Measurements from ENCODE around the gene CGNL1. TPM values are rescaled to one million over a fixed set of nuclear protein-coding genes. Genes with fewer than 3 reads are reported as not detected.

The CGNL1 gene
- total and polyA plus RNA-seq, 8 donors, result 7.3 to 35.8 (median 24.2) TPM

DNA sequence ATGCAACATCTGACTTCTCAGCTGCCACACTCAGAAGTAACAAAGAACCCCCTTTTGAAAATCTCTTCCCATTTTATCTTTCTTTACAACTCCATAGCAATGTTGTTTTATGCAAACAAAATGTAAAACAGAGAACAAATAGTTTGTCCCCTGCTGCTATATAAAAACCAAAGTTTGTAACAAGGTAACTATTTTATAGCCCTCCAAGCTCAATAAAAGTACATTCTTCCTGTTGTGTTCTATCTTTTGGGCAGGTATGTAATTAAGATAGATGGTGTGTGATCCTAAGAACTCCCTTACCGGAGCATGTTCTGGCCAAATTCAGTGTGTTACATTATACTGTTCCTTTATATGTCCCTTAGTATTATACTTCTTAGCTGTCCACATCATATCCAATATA, 12.6 kb upstream of the CGNL1 start:
- H3K36me3 ChIP-seq, result no peaks in the 10 kb centered on the region
- H3K9me3 ChIP-seq, result no peaks in the 10 kb centered on the region
- no peak for DNase-seq
- no peak overlapping the region for H3K4me3 ChIP-seq
- intact Hi-C loops (cut with DNase I), result no loop called here
- no peak overlapping the region for H3K27ac ChIP-seq
- TF ChIP-seq CTCF (IDR thresholded peaks at IDR 0.05), result no peak
- no peak for FAIRE-seq
- 74 to 79% methylated on average over 1 of the region's 1 CpG for WGBS, 2 donors
- no peak for ATAC-seq
- H3K27me3 ChIP-seq, result no peaks in the 10 kb centered on the region
- no peaks in the 10 kb centered on the region for H3K4me1 ChIP-seq

- H3K9me3 ChIP-seq, result no peaks in the 10 kb centered on the region
- ATAC-seq, result peak in 1 of 4 donors; percentile 44
- no peak for FAIRE-seq
- H3K27me3 ChIP-seq, result no peaks in the 10 kb centered on the region
- no peak for DNase-seq
- H3K4me1 ChIP-seq, result no peaks in the 10 kb centered on the region
- H3K4me3 ChIP-seq, result no peak overlapping the region
- H3K36me3 ChIP-seq, result no peaks in the 10 kb centered on the region
- no peak for TF ChIP-seq CTCF (IDR thresholded peaks at IDR 0.05)
- 88% methylated on average over 7 to 9 of the region's 9 CpGs for WGBS, 2 donors
- H3K27ac ChIP-seq, result no peak overlapping the region
- intact Hi-C loops (cut with DNase I), result no loop called here
Observed at GRCh38 chr15:57364282-57365007, 11.9 kb upstream of the CGNL1 start.

- intact Hi-C loops (cut with DNase I), result no loop called here
- 2 to 17% methylated on average over 4 of the region's 4 CpGs for WGBS, 2 donors
- Histone ChIP-seq H3K27me3 (no peaks in the 10 kb centered on the region), H3K27ac (no peak overlapping the region), H3K4me3 (no peak overlapping the region), H3K4me1 (no peaks in the 10 kb centered on the region), H3K36me3 (no peaks in the 10 kb centered on the region), H3K9me3 (no peaks in the 10 kb centered on the region)
- TF ChIP-seq CTCF (IDR thresholded peaks at IDR 0.05), result no peak
- ATAC-seq (peak in 3 of 4 donors; percentile 50 to 56 (median 54)), FAIRE-seq (no peak), DNase-seq (no peak)
Observed at GRCh38 chr15:57367556-57367955, 8.7 kb upstream of the CGNL1 start.

DNA sequence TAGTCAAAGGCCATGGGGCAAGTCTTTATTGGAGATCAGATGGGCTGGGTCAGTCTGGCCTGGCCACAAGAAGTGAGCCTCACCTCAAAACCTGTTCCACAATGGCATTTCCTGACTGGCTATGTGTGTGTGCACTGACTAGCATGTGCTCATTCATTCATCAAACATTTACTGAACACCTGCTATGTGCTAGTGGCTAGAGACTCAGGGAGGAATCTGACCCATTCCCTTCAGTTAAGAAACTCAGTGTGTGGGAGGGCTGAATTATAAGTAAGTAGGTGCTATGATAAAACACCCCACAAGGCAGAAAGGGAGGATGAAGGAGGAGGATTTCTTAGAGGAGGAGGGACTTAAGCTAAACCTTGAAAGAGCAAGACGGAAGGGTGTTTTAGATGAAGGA, 5.4 kb upstream of the CGNL1 start:
- WGBS, 2 donors, result 83 to 87% methylated on average over 1 of the region's 1 CpG
- H3K4me1 ChIP-seq, result no peaks in the 10 kb centered on the region
- no peak for DNase-seq
- H3K36me3 ChIP-seq, result no peaks in the 10 kb centered on the region
- intact Hi-C loops (cut with DNase I), result no loop called here
- no peaks in the 10 kb centered on the region for H3K27me3 ChIP-seq
- H3K9me3 ChIP-seq, result no peaks in the 10 kb centered on the region
- TF ChIP-seq CTCF (IDR thresholded peaks at IDR 0.05), result no peak
- H3K27ac ChIP-seq, result no peak overlapping the region
- H3K4me3 ChIP-seq, result no peak overlapping the region
- ATAC-seq, result no peak
- FAIRE-seq, result no peak

DNA sequence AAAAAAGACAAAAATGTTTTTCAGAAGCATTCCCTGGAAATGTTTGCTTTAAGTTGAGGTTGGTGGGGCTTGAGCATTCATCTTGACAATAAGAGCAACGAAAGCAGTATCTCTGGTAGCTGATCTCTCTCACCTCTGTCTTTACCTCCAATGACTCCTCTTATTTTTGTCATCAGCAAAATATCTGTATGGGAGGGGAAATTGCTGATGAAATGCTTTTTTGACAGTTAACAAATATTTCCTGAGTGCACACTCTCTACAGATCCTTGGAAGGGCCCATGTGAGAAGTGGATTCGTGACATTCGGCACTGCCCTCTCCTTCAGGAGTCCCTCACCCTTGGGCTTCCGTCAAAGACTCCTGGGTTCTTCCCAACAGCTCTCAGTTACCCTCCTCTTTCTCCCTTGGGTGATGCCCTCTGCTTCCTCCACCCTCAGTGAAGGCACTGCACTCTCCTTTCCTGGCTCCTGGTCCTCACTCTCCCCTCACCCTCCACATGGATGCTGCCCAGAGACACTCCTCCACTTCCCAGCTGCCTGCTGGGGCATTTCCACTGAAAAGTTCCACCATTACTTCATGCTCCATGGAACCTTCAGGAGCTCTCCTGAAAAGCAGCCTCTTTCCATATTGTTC, 2.9 kb upstream of the CGNL1 start:
- intact Hi-C loops (cut with DNase I), result no loop called here
- TF ChIP-seq CTCF (IDR thresholded peaks at IDR 0.05), result no peak
- H3K9me3 ChIP-seq, result no peaks in the 10 kb centered on the region
- no peak overlapping the region for H3K27ac ChIP-seq
- no peak for DNase-seq
- no peak for FAIRE-seq
- H3K4me3 ChIP-seq, result no peak overlapping the region
- 80 to 90% methylated on average over 4 of the region's 4 CpGs for WGBS, 2 donors
- ATAC-seq, result no peak
- no peaks in the 10 kb centered on the region for H3K27me3 ChIP-seq
- H3K36me3 ChIP-seq, result no peaks in the 10 kb centered on the region
- H3K4me1 ChIP-seq, result peaks cover 0 to 1% (median 0%) of the 10 kb centered on the region in 3 donors
